NCI-H748 (cell line): Measurements from ENCODE around the gene FAM120B.

ENCODE experiments used
- DNase-seq: peaks from one replicate; lab custom pipeline; 2025; ENCODE audit not compliant: unreplicated experiment; lab: John Stamatoyannopoulos, UW

FAM120B gene

DNA sequence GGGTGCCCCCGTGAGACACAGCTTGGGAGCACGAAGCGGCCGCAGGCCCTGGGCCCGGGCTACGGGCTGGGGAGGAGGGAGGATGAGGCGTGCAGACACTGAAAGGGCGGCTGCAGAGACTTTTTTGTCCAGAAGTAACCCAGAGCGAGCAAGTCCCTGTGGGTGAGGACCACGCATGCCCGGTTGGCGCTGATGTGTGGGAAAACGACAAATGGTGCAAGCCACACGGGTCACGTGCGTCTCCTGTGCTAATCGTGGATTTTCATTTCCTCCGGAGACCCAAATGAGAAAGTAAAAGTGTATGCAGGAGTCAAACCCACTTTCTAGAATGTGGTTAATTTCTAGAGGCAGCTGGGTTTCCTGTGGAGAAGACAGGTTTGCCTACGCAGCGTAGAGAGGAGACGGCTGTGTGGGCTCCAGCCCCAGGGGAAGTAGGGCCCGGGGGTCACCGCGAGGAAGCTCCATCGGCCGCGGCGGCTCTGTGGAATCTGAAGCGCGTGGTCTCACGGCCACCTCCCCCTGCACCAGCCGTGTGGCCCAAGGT, 34.7 kb upstream of the FAM120B start:
- no peak for DNase-seq

DNA sequence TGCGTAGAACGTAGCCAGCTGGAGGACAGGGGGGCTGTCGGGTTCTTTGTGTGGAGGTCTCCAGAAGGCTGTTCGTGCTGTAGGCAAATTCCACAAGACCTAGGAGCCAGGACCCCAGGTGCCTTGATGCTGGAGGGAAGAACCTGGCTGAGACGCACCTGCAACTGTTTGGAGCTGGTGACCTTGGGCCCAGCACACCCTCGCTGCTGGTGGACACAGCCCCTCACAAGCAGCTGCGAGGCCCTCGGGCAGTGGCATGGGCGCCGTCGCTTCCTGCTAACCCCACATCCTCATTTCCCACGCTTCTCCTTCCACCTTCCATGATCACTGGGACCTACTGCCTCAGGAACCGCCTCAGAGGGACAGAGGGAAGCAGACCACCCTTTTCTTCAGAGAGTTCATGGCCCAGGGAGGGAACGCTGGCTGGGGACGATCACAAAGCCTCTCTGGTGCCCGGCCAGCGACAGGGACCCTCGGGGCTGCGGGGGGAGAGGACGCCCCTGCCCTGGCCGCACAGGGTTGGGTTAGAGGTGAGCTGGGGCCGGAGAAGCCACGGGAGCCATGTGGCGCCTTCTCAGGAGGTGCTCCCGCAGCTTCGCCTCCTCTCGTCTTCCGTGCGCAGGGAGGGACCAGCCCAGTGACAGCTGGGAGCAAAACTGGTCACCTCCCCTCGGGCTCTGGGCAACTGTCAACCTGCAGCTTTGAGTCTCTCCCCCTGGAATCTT, 34.1 kb upstream of the FAM120B start:
- DNase-seq, result no peak

DNA sequence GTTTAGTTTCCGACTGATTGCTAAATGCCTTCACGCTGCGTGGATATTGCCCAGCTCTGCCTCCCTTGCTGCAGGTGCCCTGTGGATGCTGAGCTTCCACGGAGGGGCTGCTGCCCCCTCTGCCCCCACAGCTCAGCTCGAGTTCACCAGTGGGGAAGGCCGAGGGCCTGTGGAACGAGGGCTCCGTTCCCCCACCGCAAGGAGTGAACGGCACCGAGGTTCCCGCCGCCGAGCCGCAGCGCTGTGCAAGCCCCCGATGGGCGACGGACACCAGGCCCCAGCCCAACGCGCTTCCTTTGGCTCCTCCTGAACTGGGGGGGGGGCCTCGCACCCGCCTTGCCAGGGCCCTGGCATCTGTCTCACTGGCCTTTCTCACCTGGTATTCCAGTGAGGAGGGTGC, 33.4 kb upstream of the FAM120B start:
- DNase-seq, result no peak

DNA sequence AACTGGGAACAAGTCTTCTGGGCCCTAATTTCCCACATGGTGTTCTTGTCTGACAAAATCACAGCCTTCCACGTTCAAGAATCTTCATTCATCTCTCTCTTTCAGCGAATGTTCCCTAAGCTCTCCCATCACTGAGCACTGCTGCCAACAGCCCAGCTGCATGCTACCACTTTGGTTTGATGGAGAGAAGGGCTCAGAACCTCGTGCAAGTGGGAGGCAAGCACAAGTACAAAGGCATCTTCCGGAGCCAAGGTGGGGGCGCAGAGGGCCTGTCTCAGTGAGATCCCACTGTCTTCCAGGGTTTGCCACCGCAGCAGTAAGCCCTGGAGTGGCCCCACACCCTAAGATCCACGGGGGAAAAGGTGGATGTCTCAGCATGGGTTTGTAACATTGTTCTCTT, 32.9 kb upstream of the FAM120B start:
- no peak for DNase-seq

DNA sequence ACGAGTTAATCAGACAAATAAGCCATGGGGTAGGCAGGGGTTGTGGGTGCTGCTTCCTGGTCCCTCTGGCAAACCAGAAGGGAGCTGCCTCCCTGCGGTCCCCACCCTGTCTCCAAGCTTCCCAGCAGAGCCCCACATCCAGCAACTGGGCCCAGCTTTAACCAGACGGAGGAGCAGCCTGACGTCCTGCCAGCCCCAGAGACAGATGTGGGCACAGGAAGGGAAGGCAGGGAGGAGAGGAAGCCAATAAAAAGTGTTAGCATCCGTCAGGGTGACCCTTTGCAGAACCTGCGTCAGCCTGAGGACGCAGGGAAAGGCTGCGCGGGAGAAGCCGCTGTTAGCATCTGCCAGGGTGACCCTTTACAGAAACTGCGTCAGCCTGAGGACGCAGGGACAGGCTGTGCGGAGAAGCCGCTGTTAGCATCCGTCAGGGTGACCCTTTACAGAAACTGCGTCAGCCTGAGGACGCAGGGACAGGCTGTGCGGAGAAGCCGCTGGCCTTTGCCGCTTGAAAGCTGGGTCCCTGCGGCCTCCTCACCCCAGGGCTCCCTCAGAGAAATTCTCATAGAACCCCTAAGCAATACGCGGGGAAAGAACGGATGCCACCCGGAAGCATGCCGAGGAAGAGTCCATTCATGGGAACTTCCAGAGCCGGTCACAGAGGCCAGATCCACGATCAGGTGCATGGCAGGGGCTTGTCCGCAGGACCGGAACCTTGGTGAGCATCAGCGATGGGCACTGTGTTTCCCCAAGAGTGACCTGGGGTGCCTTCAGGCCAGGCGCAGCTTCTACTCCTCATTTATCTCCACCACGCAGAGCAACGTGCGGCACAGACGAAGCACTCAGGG, 31.6 kb upstream of the FAM120B start:
- no peak for DNase-seq

DNA sequence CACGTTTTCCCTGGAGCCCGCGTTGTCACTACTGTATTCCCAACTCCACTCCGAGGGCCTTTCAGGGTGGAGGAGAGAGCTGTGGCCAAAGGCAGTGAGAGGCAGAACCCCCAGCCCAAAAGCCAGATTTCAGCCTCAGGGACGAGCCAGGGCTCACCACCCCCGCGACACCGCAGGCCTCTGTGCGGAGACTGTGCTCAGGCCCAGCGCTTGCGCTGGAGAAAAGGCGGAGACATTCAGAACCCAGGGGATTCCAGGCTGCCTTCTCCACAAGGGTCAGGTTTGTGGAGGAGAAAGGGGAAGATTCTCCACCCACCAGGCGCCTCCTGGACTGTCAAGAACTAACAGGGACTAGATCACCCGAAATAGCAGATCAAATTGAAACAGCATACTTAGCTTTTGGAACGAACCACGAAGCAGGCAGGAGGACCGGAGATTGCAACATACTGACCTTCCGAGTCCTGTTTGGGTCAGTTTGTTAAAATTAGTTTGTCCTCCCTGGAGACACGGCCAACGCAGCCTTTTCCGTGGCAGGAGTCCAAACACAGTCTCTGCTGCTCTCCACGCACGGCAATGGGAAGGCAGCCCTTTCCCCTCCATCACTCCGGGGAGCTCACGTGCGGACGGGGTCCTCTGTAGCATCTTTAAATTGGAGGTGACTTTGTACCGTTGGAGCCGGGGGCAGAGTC, 30.0 kb upstream of the FAM120B start:
- DNase-seq, result no peak

DNA sequence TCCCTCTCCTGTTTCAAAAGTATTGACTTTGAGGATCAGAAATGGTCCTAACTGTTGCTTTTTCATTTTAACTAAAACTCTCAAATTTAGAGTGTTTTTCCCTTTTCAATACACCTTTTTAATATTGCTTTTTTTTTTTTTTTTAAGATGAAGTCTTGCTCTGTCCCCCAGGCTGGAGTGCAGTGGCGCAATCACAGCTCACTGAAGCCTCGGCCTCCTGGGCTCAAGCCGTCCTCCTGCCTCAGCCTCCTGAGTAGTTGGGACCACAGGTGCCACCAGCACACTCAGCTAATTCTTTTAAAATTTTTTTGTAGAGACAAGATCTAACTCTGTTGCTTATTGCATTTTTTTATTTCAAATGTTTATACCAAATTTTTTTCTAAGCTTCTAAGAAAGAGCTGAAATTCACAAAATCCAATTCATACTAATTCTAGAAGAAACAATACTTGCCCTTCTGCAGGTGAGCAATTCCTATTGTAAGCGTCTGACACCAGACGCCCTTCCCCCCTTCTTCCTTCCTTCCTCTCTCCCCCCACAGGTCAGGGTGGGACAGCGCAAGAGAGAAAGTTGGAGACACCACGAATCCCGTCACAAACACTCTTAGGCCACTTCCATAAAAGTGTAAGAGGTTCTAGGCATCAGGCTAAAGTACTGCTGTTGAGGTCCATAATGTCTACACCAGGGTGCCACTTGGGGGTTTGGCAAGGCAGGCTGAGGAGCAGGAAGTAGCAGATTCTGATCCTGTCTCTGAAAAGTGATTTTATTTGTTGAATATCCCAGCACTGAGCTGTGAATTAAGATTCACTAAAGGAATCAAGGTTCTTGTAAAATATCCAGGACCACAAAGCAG, 28.4 kb upstream of the FAM120B start:
- no peak for DNase-seq

DNA sequence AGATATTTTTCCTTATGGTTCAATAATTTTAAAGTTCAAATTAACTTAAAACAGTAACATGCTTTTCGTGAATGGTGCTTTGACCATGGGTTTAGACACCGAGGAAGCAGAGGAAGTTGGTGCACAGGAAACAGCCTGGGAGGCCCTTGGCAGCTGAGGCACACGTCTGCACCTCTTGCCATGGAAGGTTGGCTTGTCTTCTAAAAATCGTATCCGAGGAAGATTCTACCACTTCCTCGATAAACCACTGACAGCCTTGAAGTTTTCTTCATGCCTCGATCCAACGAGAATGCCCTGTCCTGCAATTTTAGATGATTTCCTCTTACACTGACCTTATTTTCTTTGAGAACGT, 27.8 kb upstream of the FAM120B start:
- no peak for DNase-seq

DNA sequence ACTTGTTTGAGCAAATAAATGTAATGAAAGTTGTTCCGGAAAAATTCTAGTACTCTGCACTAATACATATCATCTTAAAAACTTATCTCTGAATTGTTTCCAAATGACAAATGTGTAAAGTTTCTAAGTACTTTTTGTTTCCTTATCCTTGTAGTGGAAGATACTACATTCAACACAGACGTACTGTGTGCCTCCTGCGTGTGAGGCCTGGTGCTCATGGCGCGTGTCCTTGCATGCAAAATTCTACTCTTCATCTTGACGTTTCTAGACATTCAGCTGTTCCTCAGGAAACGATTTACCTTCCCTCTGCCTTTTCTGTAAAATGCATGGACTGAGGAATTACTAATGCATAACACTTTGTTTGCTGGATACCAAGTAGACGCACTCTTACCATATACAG, 27.1 kb upstream of the FAM120B start:
- DNase-seq, result no peak

DNA sequence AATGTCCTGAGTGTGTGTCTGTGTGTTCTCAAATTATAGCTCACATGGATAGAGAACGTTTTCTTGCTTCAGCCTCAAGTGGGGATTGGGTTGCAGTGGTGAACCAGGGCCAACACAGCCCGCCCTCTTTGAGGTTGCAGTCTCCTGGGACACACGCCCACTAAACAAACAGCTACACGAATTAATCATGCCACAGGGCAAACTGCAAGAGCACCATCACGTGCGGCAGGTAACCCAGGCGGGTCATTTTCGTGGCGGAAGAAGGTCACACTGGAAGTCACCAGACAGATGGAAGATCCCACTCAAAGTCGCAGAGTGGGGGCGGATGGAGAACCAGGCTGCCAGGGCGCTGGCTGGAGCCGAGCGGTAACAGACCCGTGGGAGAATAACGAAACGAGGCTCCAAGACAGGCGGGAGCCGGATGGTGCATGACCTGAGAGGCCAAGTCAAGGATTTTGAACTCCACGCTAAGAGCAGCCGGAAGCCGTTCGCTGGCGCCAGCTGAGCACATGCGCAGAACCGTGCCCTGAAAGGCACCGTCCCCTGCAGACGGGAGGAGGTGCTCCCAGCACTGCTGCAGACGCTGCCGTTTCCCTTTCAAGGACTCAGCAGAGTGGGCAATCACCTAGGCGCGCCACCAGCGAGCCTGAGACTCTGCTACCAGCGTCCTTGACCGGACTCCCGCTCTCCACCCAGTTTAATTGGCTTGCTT, 26.4 kb upstream of the FAM120B start:
- DNase-seq, result peak; percentile 98

DNA sequence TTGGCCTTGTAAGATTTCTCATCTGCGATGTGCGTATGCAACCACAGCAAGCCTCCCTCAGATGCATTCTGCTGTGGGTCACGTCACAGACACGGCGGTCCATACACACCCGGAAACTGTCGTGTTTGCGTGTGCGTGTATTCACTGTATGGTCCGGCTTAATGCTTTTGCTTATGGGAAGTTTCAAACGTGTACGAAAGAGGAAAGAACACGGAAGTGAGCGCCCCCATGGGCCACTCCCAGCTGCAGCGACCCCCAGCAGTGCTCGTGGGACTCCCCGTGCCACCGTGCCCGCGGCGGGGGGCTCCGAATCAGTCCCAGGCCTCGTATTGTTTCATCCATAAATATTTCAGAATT, 25.9 kb upstream of the FAM120B start:
- no peak for DNase-seq

DNA sequence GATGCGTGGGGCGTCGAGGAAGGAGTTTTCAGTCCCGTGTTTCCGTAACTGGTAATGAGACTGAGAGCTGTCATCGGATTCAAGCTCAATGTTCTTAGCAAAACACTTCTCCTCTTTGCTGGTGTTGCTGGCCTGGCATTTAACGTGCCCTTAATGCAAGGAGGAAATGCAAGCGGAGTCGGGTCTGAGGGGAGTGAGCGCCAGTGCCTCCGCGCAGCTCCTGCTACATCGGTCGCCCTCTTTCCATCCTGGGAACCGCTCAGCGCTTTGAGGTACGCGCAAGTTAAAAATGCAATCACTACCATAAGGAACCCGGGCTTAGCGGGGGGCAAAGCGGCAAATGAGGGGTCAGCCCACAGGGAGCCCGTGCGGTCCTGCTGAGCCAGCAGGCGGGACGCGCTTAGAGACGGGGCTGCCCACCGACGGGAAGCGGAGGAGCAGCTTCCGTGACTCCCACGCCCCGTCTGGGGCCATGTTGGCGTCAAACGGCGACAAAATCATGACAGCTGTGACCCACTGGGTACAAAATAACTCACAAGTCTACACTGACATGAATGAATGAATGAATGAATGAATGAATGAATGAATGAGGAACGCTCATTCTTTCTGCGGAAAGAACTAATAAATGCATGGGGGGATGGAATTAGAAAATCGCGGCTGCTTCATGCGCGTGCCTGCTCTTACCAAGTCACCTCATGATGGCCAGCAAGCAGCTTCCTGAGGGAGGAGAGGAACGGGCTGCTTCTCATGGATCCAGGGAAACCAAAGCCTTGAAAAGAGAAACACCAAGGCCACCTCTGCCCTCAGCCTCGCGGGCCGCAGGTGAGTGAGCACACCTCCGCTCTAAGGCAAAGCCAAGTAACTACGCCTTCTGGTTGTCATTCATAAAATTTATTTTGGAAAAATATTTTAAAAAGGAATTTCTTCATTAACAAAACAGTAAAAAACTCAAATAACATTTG, 24.9 kb upstream of the FAM120B start:
- DNase-seq, result peak; percentile 38

DNA sequence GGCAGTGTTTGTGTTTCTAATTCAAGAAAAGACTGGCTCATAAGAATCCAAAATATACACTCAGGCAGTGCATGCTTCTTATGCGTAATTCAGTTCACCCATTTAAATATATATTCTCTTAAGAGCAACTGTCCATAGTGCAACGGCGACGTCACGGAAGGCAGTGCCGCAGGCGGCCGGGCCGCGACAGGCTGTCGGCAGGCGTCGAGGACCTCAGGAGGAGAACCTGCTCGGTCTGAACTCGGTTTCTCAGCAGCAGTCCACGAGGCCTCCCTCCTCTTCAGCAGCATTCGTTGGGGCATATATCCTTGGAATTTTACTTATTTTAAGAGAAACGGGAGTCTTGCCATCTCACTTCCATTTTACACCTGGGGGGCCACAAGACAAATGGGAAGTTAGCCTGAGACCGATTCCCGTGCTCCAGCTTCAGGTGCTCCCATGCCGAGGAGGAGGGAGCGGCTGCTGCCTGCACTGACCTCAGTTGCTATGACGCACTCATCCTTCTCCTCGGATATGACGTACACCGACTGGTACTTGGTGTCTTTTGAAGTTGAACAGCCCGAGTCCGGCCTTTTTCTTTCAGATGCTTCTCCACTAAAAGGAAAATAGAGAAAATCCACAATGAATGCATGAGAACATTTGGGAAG, 23.9 kb upstream of the FAM120B start:
- no peak for DNase-seq

DNA sequence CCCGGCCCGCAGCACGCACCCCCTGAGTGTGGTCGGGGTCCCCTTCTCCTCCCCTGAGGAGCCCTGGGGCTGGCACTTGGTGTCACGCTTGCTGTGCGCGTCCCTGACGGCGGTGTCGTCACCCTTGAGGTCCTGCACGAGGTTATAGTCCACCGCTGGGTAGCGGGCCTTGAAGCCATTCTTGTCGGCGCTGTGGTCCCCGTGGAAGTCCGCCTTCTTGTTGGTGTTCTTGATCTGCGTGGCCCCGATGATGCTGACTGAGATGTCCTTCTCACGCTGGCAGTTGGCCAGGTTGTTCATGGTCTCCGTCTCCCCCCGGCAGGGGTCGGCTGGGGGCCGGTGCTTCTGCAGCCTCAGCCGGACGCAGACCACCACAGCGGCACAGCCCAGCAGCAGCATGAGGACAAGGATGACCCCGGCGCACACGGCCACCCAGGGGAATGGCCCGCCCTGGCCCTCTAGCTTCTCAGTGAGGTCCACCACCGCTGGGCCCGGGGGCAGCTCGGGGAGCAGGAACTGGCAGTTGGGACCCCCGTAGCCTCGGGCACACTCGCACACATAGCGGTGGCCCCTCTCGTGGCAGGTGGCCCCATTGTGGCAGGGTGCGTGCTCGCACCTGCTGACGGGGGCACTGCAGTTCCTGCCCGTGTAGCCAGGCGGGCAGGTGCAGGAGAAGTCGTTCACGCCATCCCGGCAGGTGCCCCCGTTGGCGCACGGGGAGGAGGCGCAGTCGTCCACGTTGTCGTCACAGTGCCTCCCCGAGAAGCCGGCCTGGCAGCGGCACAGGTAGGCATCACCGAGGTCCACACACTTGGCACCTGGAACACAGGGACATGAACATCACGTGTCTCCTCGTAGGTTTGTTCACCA, 23.1 kb upstream of the FAM120B start:
- DNase-seq, result no peak

DNA sequence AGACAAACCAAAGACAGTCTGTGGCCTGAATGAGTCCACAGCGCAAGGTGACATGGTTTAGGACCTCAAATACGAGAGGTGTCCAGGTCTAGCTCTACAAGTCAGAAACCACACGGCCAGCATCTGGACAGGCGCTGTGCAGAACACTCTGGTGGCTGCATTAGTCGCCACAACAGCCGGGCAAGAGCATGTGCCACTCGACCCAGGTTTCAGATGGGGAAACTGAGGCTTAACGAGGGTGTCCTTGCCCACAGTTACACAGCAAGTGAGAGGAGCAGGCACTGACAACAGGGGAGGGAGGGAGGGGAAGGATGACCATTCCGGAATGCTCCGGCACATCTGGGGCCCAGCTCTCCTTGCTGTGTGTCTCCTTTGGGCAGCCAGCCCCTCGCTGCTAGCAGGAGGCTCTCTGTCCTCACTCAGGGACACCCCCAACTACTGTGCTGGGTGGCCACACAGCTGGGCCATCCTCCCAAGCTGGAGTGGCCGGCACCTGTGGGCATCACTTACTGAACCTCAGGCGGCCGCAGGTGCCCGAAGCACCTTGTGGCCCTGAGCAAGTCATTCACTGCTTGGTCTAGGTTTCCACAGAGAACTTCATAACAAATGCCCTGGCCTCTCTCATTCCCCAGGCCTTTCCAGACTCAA, 22.3 kb upstream of the FAM120B start:
- no peak for DNase-seq

DNA sequence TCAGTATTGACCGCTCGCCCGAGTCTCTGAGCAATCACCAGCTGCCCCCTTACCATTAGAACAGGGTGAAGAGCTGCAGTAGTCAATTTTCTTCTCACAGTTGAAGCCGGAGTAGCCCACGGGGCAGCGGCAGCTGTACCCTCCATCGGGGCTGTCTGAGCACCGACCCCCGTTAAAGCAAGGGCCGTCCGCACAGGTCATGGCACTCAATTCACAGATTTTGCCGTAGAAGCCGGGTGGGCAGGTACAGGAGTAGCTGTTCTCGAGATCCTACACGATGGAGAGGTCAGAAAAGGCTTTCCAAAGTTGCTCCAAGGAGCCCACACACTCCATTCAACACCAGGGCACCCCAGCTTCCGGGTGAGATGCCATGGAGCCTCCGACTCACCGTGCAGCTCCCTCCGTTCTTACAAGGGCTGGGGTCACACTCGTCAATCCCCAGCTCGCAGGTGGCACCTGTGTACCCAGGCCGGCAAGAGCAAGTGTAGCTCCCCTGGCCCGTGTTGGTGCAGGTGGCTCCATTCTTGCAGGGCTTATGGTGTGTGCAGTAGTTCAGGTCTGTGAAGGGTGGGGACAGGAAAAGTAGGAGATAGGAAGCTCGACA, 21.6 kb upstream of the FAM120B start:
- no peak for DNase-seq

DNA sequence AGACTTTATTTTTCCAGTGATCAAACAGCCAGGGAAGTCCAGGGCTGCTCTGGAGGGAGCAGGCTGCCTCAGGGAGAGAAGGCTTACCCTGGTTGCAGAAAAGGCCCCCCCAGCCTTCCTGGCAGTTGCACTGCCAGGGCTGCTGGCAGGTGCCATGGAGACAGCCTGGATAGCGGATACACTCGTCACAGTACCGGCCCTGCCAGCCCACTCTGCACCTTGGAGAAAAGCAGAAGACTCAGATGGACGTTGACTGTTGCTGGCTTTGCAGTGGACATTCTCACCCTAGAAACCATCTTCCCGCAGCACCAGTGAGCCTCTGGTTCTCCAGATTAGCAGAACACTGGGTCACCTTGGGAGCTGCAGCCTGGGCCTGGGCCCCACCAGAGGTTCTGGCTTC, 21.1 kb upstream of the FAM120B start:
- no peak for DNase-seq
